HepG2 (cell line): ENCODE results near the gene CD6. TPM values are rescaled to one million over a fixed set of nuclear protein-coding genes. Genes with fewer than 3 reads are reported as not detected.

Experiments
- ATAC-seq: fragments of 200-7000 bp; cut with Tn5 transposase; 3 replicates; pipeline ENCODE4 v1.9.1; 2020; ENCODE audit warnings: mild to moderate bottlenecking, moderate library complexity
- BruUV-seq: library from RNA; stranded (reverse); fragments of 400-500 nt; replicated peaks from 2 replicates; lab custom pipeline; 2021; lab: Mats Ljungman, UMichigan
- CTCF ChIA-PET: fragments of 300-600 bp; formaldehyde crosslinking; extraction: SDS; loops from one replicate; lab custom pipeline; 2021; ENCODE audit warnings: low total read pairs, inconsistent platforms, low intra/inter-chr PET ratio; lab: Yijun Ruan, JAX
- POLR2A ChIA-PET: fragments of 350-600 bp; sonication (Branson Sonifier 250); formaldehyde crosslinking; loops from one replicate; lab custom pipeline; 2020; ENCODE audit warnings: antibody characterized with exemption, inconsistent platforms; lab: Yijun Ruan, JAX
- DNase-seq: peaks from one replicate; pipeline ENCODE4 v3.0.0-alpha.2; 2015; ENCODE audit warnings: low spot score
- FAIRE-seq: peaks from 3 replicates; lab custom pipeline; 2011; peaks lifted over from hg19 to GRCh38; lab: Jason Lieb, UNC
- H2AFZ ChIP-seq: one replicate; pipeline ENCODE4 v1.6.1; 2011; ENCODE audit warnings: low read length, inconsistent platforms
- H3K27ac ChIP-seq: fragments of 300-600 bp; 3 replicates; pipeline ENCODE4 v1.8.0; 2011; ENCODE audit warnings: mixed run types, mild to moderate bottlenecking, mixed read lengths, low read length, inconsistent platforms; ENCODE audit not compliant: insufficient read depth; ENCODE audit errors: extremely low read length
- H3K27me3 ChIP-seq, 2 experiments: fragments of 200-600 bp in 1 of 2; 2 replicates in 1 of 2; 3 replicates in 1 of 2; pipeline versions ENCODE4 v1.6.0 to v1.8.0; 2011; ENCODE audit warnings: low read length in 2 of 2, mild to moderate bottlenecking in 2 of 2, moderate library complexity in 2 of 2, inconsistent platforms in 1 of 2; ENCODE audit not compliant: insufficient read depth in 2 of 2, control insufficient read depth in 1 of 2
- H3K36me3 ChIP-seq, 2 experiments: fragments of 200-600 bp in 1 of 2; replicated peaks in 1 of 2; 2 replicates in 1 of 2; 3 replicates in 1 of 2; pipeline versions ENCODE4 v1.5.1 to v1.8.0; 2011; ENCODE audit warnings: low read length in 2 of 2, inconsistent platforms in 1 of 2; ENCODE audit not compliant: insufficient read depth in 2 of 2, control insufficient read depth in 1 of 2
- H3K4me1 ChIP-seq: 2 replicates; pipeline ENCODE4 v1.5.1; 2012; ENCODE audit warnings: low read length, inconsistent platforms; ENCODE audit not compliant: insufficient read depth
- H3K4me2 ChIP-seq: 2 replicates; pipeline ENCODE4 v1.6.0; 2011; ENCODE audit warnings: low read depth, low read length, inconsistent platforms
- H3K4me3 ChIP-seq, 3 experiments: fragments of 200-600 bp in 1 of 3; sonication (generic), shearing (Covaris generic) in 1 of 3; replicated peaks in 1 of 3; 2 replicates each; pipeline ENCODE4 v1.5.1; 2011 to 2016; ENCODE audit warnings: low read length in 3 of 3, inconsistent platforms in 2 of 3, low read depth in 2 of 3, mild to moderate bottlenecking in 2 of 3, control low read depth in 1 of 3, mixed read lengths in 1 of 3; ENCODE audit not compliant: insufficient read depth in 1 of 3
- H3K79me2 ChIP-seq: one replicate; pipeline ENCODE4 v1.6.1; 2011; ENCODE audit warnings: low read length, inconsistent platforms; ENCODE audit not compliant: insufficient read depth
- H3K9ac ChIP-seq: 2 replicates; pipeline ENCODE4 v1.6.0; 2011; ENCODE audit warnings: mild to moderate bottlenecking, low read depth, low read length, inconsistent platforms; ENCODE audit not compliant: insufficient read depth
- H3K9me3 ChIP-seq: 2 replicates; pipeline ENCODE4 v1.5.1; 2012; ENCODE audit warnings: mild to moderate bottlenecking, low read length
- H4K20me1 ChIP-seq: 2 replicates; pipeline ENCODE4 v1.6.0; 2011; ENCODE audit warnings: inconsistent platforms, mild to moderate bottlenecking, low read length, moderate library complexity; ENCODE audit not compliant: insufficient read depth
- GABPB1 ChIP-seq: IDR thresholded peaks from 2 replicates; pipeline ENCODE4 v1.6.1; 2016; ENCODE audit warnings: mild to moderate bottlenecking, missing genetic modification reagents, moderate library complexity, missing compliant biosample characterization
- KDM3A ChIP-seq: IDR thresholded peaks from 2 replicates; pipeline ENCODE4 v1.6.1; 2018; ENCODE audit warnings: low read depth, missing compliant biosample characterization
- MAZ ChIP-seq, 2 experiments: sonication (generic) in 1 of 2; formaldehyde crosslinking in 1 of 2; IDR thresholded peaks; 2 replicates each; pipeline versions ENCODE4 v1.5.0 to v1.6.1; 2012 to 2020; ENCODE audit warnings: low read depth in 2 of 2, mild to moderate bottlenecking in 2 of 2, borderline replicate concordance in 1 of 2, improper control_type of control experiment in 1 of 2, low read length in 1 of 2, missing genetic modification reagents in 1 of 2, moderate library complexity in 1 of 2
- POLR2AphosphoS5 ChIP-seq: IDR thresholded peaks from 2 replicates; pipeline ENCODE4 v1.6.1; 2012; ENCODE audit warnings: low read depth, low read length
- RERE ChIP-seq: IDR thresholded peaks from 2 replicates; pipeline ENCODE4 v1.6.1; 2016; ENCODE audit warnings: low read depth, missing genetic modification reagents, missing compliant biosample characterization
- ZNF576 ChIP-seq: sonication (generic); formaldehyde crosslinking; IDR thresholded peaks from 2 replicates; pipeline ENCODE4 v1.4.0; 2020; ENCODE audit warnings: mild to moderate bottlenecking, missing genetic modification reagents
- whole genome bisulfite sequencing: methylation state at CpG from one replicate; pipeline ENCODE4 v1.1.6; 2017; ENCODE audit warnings: low lambda C conversion rate; 5-methylcytosine and 5-hydroxymethylcytosine counted together
- in situ Hi-C: cut with HindIII; loops from 2 replicates; pipeline ENCODE4 v1.10.0; 2017; ENCODE audit warnings: low pct_unique_long_range_greater_than_20kb; ENCODE audit not compliant: extremely low pct_ligation_motif_present
- intact Hi-C: fragments of 100-400 bp; cut with micrococcal nuclease; formaldehyde crosslinking; loops from one replicate; pipeline ENCODE4 v1.10.0; 2022; ENCODE audit not compliant: unreplicated experiment
- polyA plus RNA-seq, 8 experiments: library from polyadenylated mRNA; depleted of rRNA in 3 of 8; stranded (reverse) in 7 of 8; unstranded in 1 of 8; fragments of >200 nt; fragmentation: Illumina TruSeq in 4 of 8; extraction: Trizol in 4 of 8; gene quantifications; 2 replicates each; pipeline versions ENCODE4 v1.2.1 to v1.2.3, GENCODE V29; 2011 to 2016; ENCODE audit warnings: low read depth in 4 of 8, missing spikeins in 1 of 8, mixed read lengths in 1 of 8; ENCODE audit not compliant: insufficient read depth in 1 of 8
- total RNA-seq, 5 experiments: library from RNA; depleted of rRNA; stranded (reverse); fragments of >200 nt; fragmentation: Illumina TruSeq; extraction: Trizol; gene quantifications; 2 replicates each; pipeline ENCODE4 v1.2.3, GENCODE V29; 2016; ENCODE audit warnings: low read depth in 1 of 5
- TF ChIP-seq, protein P1 (sequence below): sonication (generic); formaldehyde crosslinking; IDR thresholded peaks from 2 replicates; pipeline ENCODE4 v1.5.1; 2020; ENCODE audit warnings: mild to moderate bottlenecking, moderate library complexity, missing genetic modification reagents
- TF ChIP-seq, protein P2 (sequence below): sonication (generic); formaldehyde crosslinking; IDR thresholded peaks from 2 replicates; pipeline ENCODE4 v1.5.0; 2020; ENCODE audit warnings: missing genetic modification reagents

The CD6 gene
- total and polyA plus RNA-seq, 2 of the 13 experiments (the other 11 are each of a cell fraction or from before 2014, with no cell fraction given): not detected

GRCh38 chr11:61059260-61059752 is 87.8 kb downstream of the CD6 start:
- Histone ChIP-seq H3K79me2 (no peaks in the 10 kb centered on the region), H3K9ac (no peak overlapping the region), H3K27me3 (peaks cover 3 to 44% of the 10 kb centered on the region in 2 experiments; a peak in 3 of 5 replicates), H2AFZ (no peak overlapping the region), H3K4me3 (no peak overlapping the region)
- intact Hi-C loops: no loop called here
- ATAC-seq: peak; percentile 51; the same call in 2 of the 3 replicates
- DNase-seq: no peak
- no peak for TF ChIP-seq MAZ (IDR thresholded peaks at IDR 0.05; ENCODE audit: borderline replicate concordance, low read depth, low read length)
- TF ChIP-seq MAZ (CRISPR knock-in tag; IDR thresholded peaks at IDR 0.05; ENCODE audit: low read depth): no peak
- no peak for TF ChIP-seq POLR2AphosphoS5
- TF ChIP-seq GABPB1 (CRISPR knock-in tag): no peak
- TF ChIP-seq KDM3A: no peak
- TF ChIP-seq ZNF576: no peak
- TF ChIP-seq, protein P1, sequence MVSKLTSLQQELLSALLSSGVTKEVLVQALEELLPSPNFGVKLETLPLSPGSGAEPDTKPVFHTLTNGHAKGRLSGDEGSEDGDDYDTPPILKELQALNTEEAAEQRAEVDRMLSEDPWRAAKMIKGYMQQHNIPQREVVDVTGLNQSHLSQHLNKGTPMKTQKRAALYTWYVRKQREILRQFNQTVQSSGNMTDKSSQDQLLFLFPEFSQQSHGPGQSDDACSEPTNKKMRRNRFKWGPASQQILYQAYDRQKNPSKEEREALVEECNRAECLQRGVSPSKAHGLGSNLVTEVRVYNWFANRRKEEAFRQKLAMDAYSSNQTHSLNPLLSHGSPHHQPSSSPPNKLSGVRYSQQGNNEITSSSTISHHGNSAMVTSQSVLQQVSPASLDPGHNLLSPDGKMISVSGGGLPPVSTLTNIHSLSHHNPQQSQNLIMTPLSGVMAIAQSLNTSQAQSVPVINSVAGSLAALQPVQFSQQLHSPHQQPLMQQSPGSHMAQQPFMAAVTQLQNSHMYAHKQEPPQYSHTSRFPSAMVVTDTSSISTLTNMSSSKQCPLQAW: no peak
- no peak for TF ChIP-seq RERE (CRISPR knock-in tag)
- TF ChIP-seq, protein P2, sequence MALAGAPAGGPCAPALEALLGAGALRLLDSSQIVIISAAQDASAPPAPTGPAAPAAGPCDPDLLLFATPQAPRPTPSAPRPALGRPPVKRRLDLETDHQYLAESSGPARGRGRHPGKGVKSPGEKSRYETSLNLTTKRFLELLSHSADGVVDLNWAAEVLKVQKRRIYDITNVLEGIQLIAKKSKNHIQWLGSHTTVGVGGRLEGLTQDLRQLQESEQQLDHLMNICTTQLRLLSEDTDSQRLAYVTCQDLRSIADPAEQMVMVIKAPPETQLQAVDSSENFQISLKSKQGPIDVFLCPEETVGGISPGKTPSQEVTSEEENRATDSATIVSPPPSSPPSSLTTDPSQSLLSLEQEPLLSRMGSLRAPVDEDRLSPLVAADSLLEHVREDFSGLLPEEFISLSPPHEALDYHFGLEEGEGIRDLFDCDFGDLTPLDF (CRISPR knock-in tag): no peak
- TF ChIP-seq, all 625 proteins: peak for 0
- WGBS: 1% methylated on average over 7 of the region's 8 CpGs
- Histone ChIP-seq H3K36me3 (no peaks in the 10 kb centered on the region), H3K9me3 (no peaks in the 10 kb centered on the region), H3K4me1 (no peaks in the 10 kb centered on the region), H4K20me1 (no peaks in the 10 kb centered on the region), H3K4me2 (no peak overlapping the region), H3K27ac (no peak overlapping the region)
- ChIA-PET CTCF (no interaction called here), POLR2A (no interaction called here)
- FAIRE-seq: no peak
- in situ Hi-C loops: no loop called here
- no TSS peak for BruUV-seq
